IPS DF 19.7 (cell line): Measurements from ENCODE around the gene EPX.

Experiments
- DNase-seq: peaks from one replicate; pipeline ENCODE4 v3.0.0-alpha.2; 2013; ENCODE audit warnings: low read depth, low spot score

EPX gene

GRCh38 chr17:58186591-58186990 lies 5.9 kb upstream of the EPX start:
- no peak for DNase-seq

GRCh38 chr17:58187063-58187462 lies 5.5 kb upstream of the EPX start:
- no peak for DNase-seq

GRCh38 chr17:58187675-58188074 lies 4.9 kb upstream of the EPX start:
- no peak for DNase-seq

- DNase-seq: no peak
These were observed 2.9 kb upstream of the EPX start for GRCh38 chr17:58189436-58190146.

GRCh38 chr17:58191241-58191896 lies 1.2 kb upstream of the EPX start:
- no peak for DNase-seq

- DNase-seq: no peak
These were observed 1.2 kb downstream of the EPX start for GRCh38 chr17:58193641-58194255.

- DNase-seq: no peak
These were observed 3.1 kb downstream of the EPX start for GRCh38 chr17:58195518-58196123.

- no peak for DNase-seq
These were observed 4.1 kb downstream of the EPX start for GRCh38 chr17:58196610-58197009.

GRCh38 chr17:58200024-58200633 lies 7.6 kb downstream of the EPX start:
- peak; percentile 54 for DNase-seq

GRCh38 chr17:58202859-58203258 lies 10.3 kb downstream of the EPX start:
- DNase-seq: no peak

- DNase-seq: no peak
These were observed 12.3 kb downstream of the EPX start for GRCh38 chr17:58204796-58205195.

GRCh38 chr17:58205936-58206335 lies 13.4 kb downstream of the EPX start:
- DNase-seq: no peak

GRCh38 chr17:58207451-58207850 lies 14.9 kb downstream of the EPX start:
- no peak for DNase-seq

- no peak for DNase-seq
These were observed 15.8 kb downstream of the EPX start for GRCh38 chr17:58208344-58208743.

GRCh38 chr17:58210922-58211321 lies 18.4 kb downstream of the EPX start:
- DNase-seq: no peak

GRCh38 chr17:58215685-58216084 lies 23.2 kb downstream of the EPX start:
- no peak for DNase-seq

- no peak for DNase-seq
These were observed 25.2 kb downstream of the EPX start for GRCh38 chr17:58217766-58218165.

GRCh38 chr17:58219007-58219788 lies 26.7 kb downstream of the EPX start, which contains the start of gene MKS1:
Gene MKS1, minus strand, starts transcription at chr17:58219255. Its CDS starts 25 bp downstream, at chr17:58219230.
- no peak for DNase-seq

GRCh38 chr17:58219789-58220183 lies 27.3 kb downstream of the EPX start:
- DNase-seq: no peak

GRCh38 chr17:58224315-58224714 lies 31.8 kb downstream of the EPX start:
- DNase-seq: no peak

GRCh38 chr17:58227733-58228132 lies 35.2 kb downstream of the EPX start:
- DNase-seq: no peak
